Stomach (tissue), 9 donors: Measurements from ENCODE around the gene ACP4. TPM values are rescaled to one million over a fixed set of nuclear protein-coding genes. Genes with fewer than 3 reads are reported as not detected.

Experiments used
- DNase-seq, 2 donors: peaks; one replicate each; pipeline versions ENCODE4 v3.0.0 to v3.0.0-alpha.2; 2013 to 2019
- H3K27ac ChIP-seq, 5 donors: fragments of 200-600 bp in 4 of 5; sonication (generic) in 4 of 5; one replicate each; pipeline ENCODE4 v1.5.1; 2013 to 2019; ENCODE audit warnings: mild to moderate bottlenecking in 1 of 5, moderate library complexity in 1 of 5
- H3K27me3 ChIP-seq, 3 donors: fragments of 200-600 bp; sonication (generic); one replicate each; pipeline ENCODE4 v1.5.1; 2017 to 2019; ENCODE audit warnings: mixed run types in 1 of 3
- H3K36me3 ChIP-seq, 4 donors: fragments of 200-600 bp; sonication (generic); 1 replicate in 3 of 4; 2 replicates in 1 of 4; pipeline ENCODE4 v1.5.1; 2016 to 2019
- H3K4me1 ChIP-seq, 4 donors: fragments of 200-600 bp; sonication (generic); one replicate each; pipeline ENCODE4 v1.5.1; 2016 to 2019
- H3K4me3 ChIP-seq, 4 donors: fragments of 200-600 bp; sonication (generic) in 3 of 4; one replicate each; pipeline ENCODE4 v1.5.1; 2016 to 2019; ENCODE audit warnings: mild to moderate bottlenecking in 1 of 4
- H3K9me3 ChIP-seq, 4 donors: fragments of 200-600 bp; sonication (generic); one replicate each; pipeline ENCODE4 v1.5.1; 2016 to 2019
- CTCF ChIP-seq, 7 experiments: fragments of 450-650 bp in 4 of 7; fragments of 200-600 bp in 3 of 7; sonication (generic) in 3 of 7; IDR thresholded peaks; one replicate each; pipeline ENCODE4 v1.5.1; 2016 to 2019; ENCODE audit warnings: antibody characterized with exemption in 7 of 7, control low read depth in 2 of 7, mild to moderate bottlenecking in 1 of 7
- EP300 ChIP-seq: sonication (generic); formaldehyde crosslinking; IDR thresholded peaks from one replicate; pipeline ENCODE4 v1.6.1; 2017; ENCODE audit warnings: antibody characterized with exemption
- POLR2A ChIP-seq, 4 donors: fragments of 450-650 bp; IDR thresholded peaks; one replicate each; pipeline ENCODE4 v1.6.1; 2016; ENCODE audit warnings: antibody characterized with exemption in 4 of 4, control low read depth in 2 of 4, mild to moderate bottlenecking in 1 of 4, moderate library complexity in 1 of 4
- POLR2AphosphoS5 ChIP-seq, 3 donors: sonication (generic); formaldehyde crosslinking; IDR thresholded peaks; one replicate each; pipeline ENCODE4 v1.6.1; 2016; ENCODE audit warnings: antibody characterized with exemption in 3 of 3
- WGBS, 5 donors: extraction: QIAGEN DNeasy Blood & Tissue Kit in 3 of 5; methylation state at CpG; one replicate each; pipeline versions ENCODE4 v1.1.5 to v1.1.7; 2013 to 2018; 5-methylcytosine and 5-hydroxymethylcytosine counted together
- intact Hi-C: fragments of 100-400 bp; cut with DNase I; formaldehyde crosslinking; loops from one replicate; pipeline ENCODE4 v1.15.1; 2023; ENCODE audit warnings: low total_unique reads
- polyA plus RNA-seq, 3 donors: library from polyadenylated mRNA; stranded (reverse); fragments of 200-250 nt; gene quantifications; one replicate each; pipeline ENCODE4 v1.2.3, GENCODE V29; 2013
- total RNA-seq, 5 donors: library from RNA; depleted of rRNA; stranded (reverse); fragments of >200 nt; gene quantifications; one replicate each; pipeline versions ENCODE4 v1.1.0 to v1.2.3, GENCODE V29; 2014 to 2016
- donor health status: healthy with polysubstance abuse.
- donor health status: Bipolar disorder and iron deficiency.
- donor health status: healthy.

ACP4 gene
- total and polyA plus RNA-seq, 8 donors, result not detected

- Histone ChIP-seq H3K4me1 (peaks cover 0 to 23% (median 22%) of the 10 kb centered on the region in 4 donors), H3K27me3 (peaks cover 15 to 99% (median 53%) of the 10 kb centered on the region in 3 donors), H3K36me3 (no peaks in the 10 kb centered on the region), H3K4me3 (no peak overlapping the region), H3K9me3 (peaks cover 0 to 5% (median 0%) of the 10 kb centered on the region in 4 donors), H3K27ac (no peak overlapping the region)
- intact Hi-C loops, result no loop called here
- 3 to 12% (median 8%) methylated on average over 14 to 15 of the region's 15 CpGs for WGBS, 5 donors
- TF ChIP-seq CTCF (IDR thresholded peaks at IDR 0.05) (no peak), EP300 (no peak), POLR2A (IDR thresholded peaks at IDR 0.05) (no peak), POLR2AphosphoS5 (IDR thresholded peaks at IDR 0.05) (no peak)
- DNase-seq, result no peak
Observed at GRCh38 chr19:50820086-50820485, 29.9 kb downstream of the ACP4 start.

- Histone ChIP-seq H3K4me1 (peaks cover 0 to 23% (median 22%) of the 10 kb centered on the region in 4 donors), H3K4me3 (no peak overlapping the region), H3K27ac (no peak overlapping the region), H3K36me3 (no peaks in the 10 kb centered on the region), H3K27me3 (peaks cover 15 to 99% (median 53%) of the 10 kb centered on the region in 3 donors), H3K9me3 (no peaks in the 10 kb centered on the region)
- 5 to 9% (median 8%) methylated on average over 15 to 21 of the region's 21 CpGs for WGBS, 5 donors
- intact Hi-C loops, result no loop called here
- DNase-seq, result peak in 1 of 2 donors; percentile 74
- TF ChIP-seq POLR2AphosphoS5 (IDR thresholded peaks at IDR 0.05) (no peak), EP300 (no peak)
Observed at GRCh38 chr19:50820549-50821247, 30.5 kb downstream of the ACP4 start.

GRCh38 chr19:50821248-50821612 is 31.0 kb downstream of the ACP4 start:
- peaks cover 15 to 100% (median 53%) of the 10 kb centered on the region in 3 donors for H3K27me3 ChIP-seq
- TF ChIP-seq POLR2A (IDR thresholded peaks at IDR 0.05), result no peak
- no peak for DNase-seq
- no peak overlapping the region for H3K4me3 ChIP-seq
- no peak overlapping the region for H3K27ac ChIP-seq
- H3K9me3 ChIP-seq, result no peaks in the 10 kb centered on the region
- H3K4me1 ChIP-seq, result peaks cover 0 to 23% (median 22%) of the 10 kb centered on the region in 4 donors
- intact Hi-C loops, result no loop called here
- H3K36me3 ChIP-seq, result no peaks in the 10 kb centered on the region
- 54 to 67% (median 59%) methylated on average over 4 of the region's 4 CpGs for WGBS, 5 donors

GRCh38 chr19:50821622-50822021 is 31.4 kb downstream of the ACP4 start:
- no peak overlapping the region for H3K4me3 ChIP-seq
- intact Hi-C loops, result no loop called here

GRCh38 chr19:50822661-50823208 is 32.5 kb downstream of the ACP4 start:
- TF ChIP-seq CTCF (IDR thresholded peaks at IDR 0.05) (no peak), EP300 (no peak), POLR2A (IDR thresholded peaks at IDR 0.05) (no peak), POLR2AphosphoS5 (IDR thresholded peaks at IDR 0.05) (no peak)
- DNase-seq, result no peak
- no peak overlapping the region for H3K4me3 ChIP-seq

More at GRCh38 chr19:50821622-50822021, 31.4 kb downstream of the ACP4 start:
- TF ChIP-seq CTCF (IDR thresholded peaks at IDR 0.05) (no peak), POLR2AphosphoS5 (IDR thresholded peaks at IDR 0.05) (no peak), POLR2A (IDR thresholded peaks at IDR 0.05) (no peak), EP300 (no peak)
- H3K27ac ChIP-seq, result no peak overlapping the region
- H3K9me3 ChIP-seq, result no peaks in the 10 kb centered on the region
- peaks cover 0 to 23% (median 22%) of the 10 kb centered on the region in 4 donors for H3K4me1 ChIP-seq
- no peak for DNase-seq
- H3K36me3 ChIP-seq, result no peaks in the 10 kb centered on the region
- H3K27me3 ChIP-seq, result peaks cover 15 to 100% (median 54%) of the 10 kb centered on the region in 3 donors
- WGBS, 5 donors, result 41 to 59% (median 45%) methylated on average over 7 to 8 of the region's 8 CpGs

More at GRCh38 chr19:50822661-50823208, 32.5 kb downstream of the ACP4 start:
- 72 to 81% (median 78%) methylated on average over 7 of the region's 7 CpGs for WGBS, 5 donors
- H3K4me1 ChIP-seq, result peaks cover 0 to 22% (median 21%) of the 10 kb centered on the region in 4 donors
- peaks cover 0 to 3% (median 0%) of the 10 kb centered on the region in 4 donors for H3K9me3 ChIP-seq
- intact Hi-C loops, result no loop called here
- H3K36me3 ChIP-seq, result no peaks in the 10 kb centered on the region
- no peak overlapping the region for H3K27ac ChIP-seq
- H3K27me3 ChIP-seq, result peaks cover 15 to 99% (median 58%) of the 10 kb centered on the region in 3 donors
